Measurements from ENCODE around the gene KIF18A. TPM values are rescaled to one million over a fixed set of nuclear protein-coding genes. Genes with fewer than 3 reads are reported as not detected.

Gene KIF18A
- total and polyA plus RNA-seq, 9 of the 15 experiments (the other 6 are each of a cell fraction or from before 2014, with no cell fraction given), result 15.1 to 36.1 (median 24.3) TPM

DNA sequence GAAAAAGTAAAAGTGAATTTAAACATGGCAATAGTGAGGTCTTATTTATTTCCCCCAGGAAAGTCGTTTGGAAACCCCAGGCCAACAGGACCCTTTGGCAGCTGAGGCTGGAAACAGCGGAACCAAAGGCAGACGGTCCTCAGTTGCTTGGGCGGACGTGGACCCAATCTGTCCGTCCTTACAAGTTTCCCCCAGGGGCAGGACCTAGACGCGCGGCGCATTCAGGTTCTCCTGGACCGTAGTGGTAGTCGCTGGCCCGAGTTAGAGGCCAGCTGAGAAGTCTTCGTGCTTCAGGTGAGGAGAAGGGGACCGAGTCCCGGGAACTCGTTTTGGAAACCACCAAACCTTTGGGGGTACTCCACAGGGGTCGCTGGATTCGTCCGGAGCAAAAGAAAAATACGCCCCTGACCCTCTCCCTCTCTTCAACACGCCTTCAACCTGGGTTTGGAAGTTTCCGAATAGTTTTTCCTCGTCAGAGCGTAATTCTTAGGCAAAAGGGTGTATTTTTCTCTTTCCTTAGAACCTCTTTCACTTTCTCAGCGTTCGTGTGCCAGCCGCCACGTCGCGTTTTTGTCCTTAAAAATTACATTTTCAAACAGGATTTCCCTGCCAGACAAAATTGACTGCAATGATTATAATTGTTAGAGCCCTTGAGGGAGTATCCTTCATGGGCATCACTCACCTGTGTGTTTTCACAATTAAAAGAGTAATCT lies 2.3 kb upstream of the KIF18A start (continued):
- TF ChIP-seq, protein P1, sequence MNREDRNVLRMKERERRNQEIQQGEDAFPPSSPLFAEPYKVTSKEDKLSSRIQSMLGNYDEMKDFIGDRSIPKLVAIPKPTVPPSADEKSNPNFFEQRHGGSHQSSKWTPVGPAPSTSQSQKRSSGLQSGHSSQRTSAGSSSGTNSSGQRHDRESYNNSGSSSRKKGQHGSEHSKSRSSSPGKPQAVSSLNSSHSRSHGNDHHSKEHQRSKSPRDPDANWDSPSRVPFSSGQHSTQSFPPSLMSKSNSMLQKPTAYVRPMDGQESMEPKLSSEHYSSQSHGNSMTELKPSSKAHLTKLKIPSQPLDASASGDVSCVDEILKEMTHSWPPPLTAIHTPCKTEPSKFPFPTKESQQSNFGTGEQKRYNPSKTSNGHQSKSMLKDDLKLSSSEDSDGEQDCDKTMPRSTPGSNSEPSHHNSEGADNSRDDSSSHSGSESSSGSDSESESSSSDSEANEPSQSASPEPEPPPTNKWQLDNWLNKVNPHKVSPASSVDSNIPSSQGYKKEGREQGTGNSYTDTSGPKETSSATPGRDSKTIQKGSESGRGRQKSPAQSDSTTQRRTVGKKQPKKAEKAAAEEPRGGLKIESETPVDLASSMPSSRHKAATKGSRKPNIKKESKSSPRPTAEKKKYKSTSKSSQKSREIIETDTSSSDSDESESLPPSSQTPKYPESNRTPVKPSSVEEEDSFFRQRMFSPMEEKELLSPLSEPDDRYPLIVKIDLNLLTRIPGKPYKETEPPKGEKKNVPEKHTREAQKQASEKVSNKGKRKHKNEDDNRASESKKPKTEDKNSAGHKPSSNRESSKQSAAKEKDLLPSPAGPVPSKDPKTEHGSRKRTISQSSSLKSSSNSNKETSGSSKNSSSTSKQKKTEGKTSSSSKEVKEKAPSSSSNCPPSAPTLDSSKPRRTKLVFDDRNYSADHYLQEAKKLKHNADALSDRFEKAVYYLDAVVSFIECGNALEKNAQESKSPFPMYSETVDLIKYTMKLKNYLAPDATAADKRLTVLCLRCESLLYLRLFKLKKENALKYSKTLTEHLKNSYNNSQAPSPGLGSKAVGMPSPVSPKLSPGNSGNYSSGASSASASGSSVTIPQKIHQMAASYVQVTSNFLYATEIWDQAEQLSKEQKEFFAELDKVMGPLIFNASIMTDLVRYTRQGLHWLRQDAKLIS (CRISPR knock-in tag; IDR thresholded peaks at IDR 0.05), result no peak
- TF ChIP-seq RBM14 (IDR thresholded peaks at IDR 0.05; ENCODE audit: borderline replicate concordance, insufficient read depth, low read depth, low read length), result no peak
- no peak for TF ChIP-seq SNIP1 (IDR thresholded peaks at IDR 0.05; ENCODE audit: low read depth)
- peak; percentile 73; the same call in 1 of the 2 replicates for TF ChIP-seq ZC3H11A (IDR thresholded peaks at IDR 0.05; ENCODE audit: low read depth, low read length)
- TF ChIP-seq, protein P2, sequence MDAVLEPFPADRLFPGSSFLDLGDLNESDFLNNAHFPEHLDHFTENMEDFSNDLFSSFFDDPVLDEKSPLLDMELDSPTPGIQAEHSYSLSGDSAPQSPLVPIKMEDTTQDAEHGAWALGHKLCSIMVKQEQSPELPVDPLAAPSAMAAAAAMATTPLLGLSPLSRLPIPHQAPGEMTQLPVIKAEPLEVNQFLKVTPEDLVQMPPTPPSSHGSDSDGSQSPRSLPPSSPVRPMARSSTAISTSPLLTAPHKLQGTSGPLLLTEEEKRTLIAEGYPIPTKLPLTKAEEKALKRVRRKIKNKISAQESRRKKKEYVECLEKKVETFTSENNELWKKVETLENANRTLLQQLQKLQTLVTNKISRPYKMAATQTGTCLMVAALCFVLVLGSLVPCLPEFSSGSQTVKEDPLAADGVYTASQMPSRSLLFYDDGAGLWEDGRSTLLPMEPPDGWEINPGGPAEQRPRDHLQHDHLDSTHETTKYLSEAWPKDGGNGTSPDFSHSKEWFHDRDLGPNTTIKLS (IDR thresholded peaks at IDR 0.05; ENCODE audit: borderline replicate concordance, low read depth), result peak; percentile 60; the same call in 1 of the 2 replicates
- no peak for TF ChIP-seq ZNF699 (CRISPR knock-in tag; IDR thresholded peaks at IDR 0.05; ENCODE audit: insufficient replicate concordance)
- TF ChIP-seq NFIC (IDR thresholded peaks at IDR 0.05), result peak; percentile 61
- TF ChIP-seq POLR3G (IDR thresholded peaks at IDR 0.05; ENCODE audit: extremely low read depth, insufficient read length, insufficient replicate concordance), result no peak
- no peak for TF ChIP-seq ZNF707 (CRISPR knock-in tag; conservative IDR thresholded peaks at IDR 0.05)
- TF ChIP-seq ZNF583 (CRISPR knock-in tag; IDR thresholded peaks at IDR 0.05), result no peak
- TF ChIP-seq, protein P3, sequence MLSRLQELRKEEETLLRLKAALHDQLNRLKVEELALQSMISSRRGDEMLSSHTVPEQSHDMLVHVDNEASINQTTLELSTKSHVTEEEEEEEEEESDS (CRISPR knock-in tag; IDR thresholded peaks at IDR 0.05), result no peak
- no peak for TF ChIP-seq DMBX1 (CRISPR knock-in tag; IDR thresholded peaks at IDR 0.05; ENCODE audit: borderline replicate concordance)
- peak; percentile 59; the same call in 1 of the 2 replicates for TF ChIP-seq ZBTB7A (IDR thresholded peaks at IDR 0.05; ENCODE audit: borderline replicate concordance, control insufficient read depth, low read depth, low read length)
- no peak for TF ChIP-seq ZNF263 (CRISPR knock-in tag; IDR thresholded peaks at IDR 0.05; ENCODE audit: borderline replicate concordance)
- TF ChIP-seq, protein P4, sequence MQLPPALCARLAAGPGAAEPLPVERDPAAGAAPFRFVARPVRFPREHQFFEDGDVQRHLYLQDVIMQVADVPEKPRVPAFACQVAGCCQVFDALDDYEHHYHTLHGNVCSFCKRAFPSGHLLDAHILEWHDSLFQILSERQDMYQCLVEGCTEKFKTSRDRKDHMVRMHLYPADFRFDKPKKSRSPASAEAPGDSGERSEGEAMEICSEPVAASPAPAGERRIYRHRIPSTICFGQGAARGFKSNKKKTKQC (CRISPR knock-in tag; IDR thresholded peaks at IDR 0.05), result no peak
- no peak for TF ChIP-seq ZNF282 (CRISPR knock-in tag; IDR thresholded peaks at IDR 0.05)
- TF ChIP-seq FOXP1 (CRISPR knock-in tag; IDR thresholded peaks at IDR 0.05), result no peak
- no peak for TF ChIP-seq CBFA2T3 (IDR thresholded peaks at IDR 0.05)
- TF ChIP-seq GATA2 (CRISPR knock-in tag; IDR thresholded peaks at IDR 0.05), result no peak
- TF ChIP-seq NCOR1 (IDR thresholded peaks at IDR 0.05), result no peak
- TF ChIP-seq PYGO2 (tag; IDR thresholded peaks at IDR 0.05), result 0 out of 2 replicates have a peak, but pooled peaks have one; percentile 43
- no peak for TF ChIP-seq SMC3 (conservative IDR thresholded peaks at IDR 0.05; ENCODE audit: insufficient read depth, low read depth, low read length)
- TF ChIP-seq ZNF174 (CRISPR knock-in tag; IDR thresholded peaks at IDR 0.05), result no peak
- TF ChIP-seq SREBF1 (IDR thresholded peaks at IDR 0.05; ENCODE audit: borderline replicate concordance, low read depth, low read length), result no peak; the same call in 1 of the 2 replicates

All from K562 (cell line).